Measurements from ENCODE around the gene PHYKPL.

- TF ChIP-seq POLR2A (IDR thresholded peaks at IDR 0.05) (no peak), CTCF (IDR thresholded peaks at IDR 0.05) (no peak)
Measured at GRCh38 chr5:178213748-178214151, 18.9 kb downstream of the PHYKPL start.

Data from adrenal gland (tissue), 5 donors.